ENCODE data around the gene ZNF682. TPM values are rescaled to one million over a fixed set of nuclear protein-coding genes. Genes with fewer than 3 reads are reported as not detected.
"Not testable (repeated sequence)": the region's sequence is repeated elsewhere in the genome, so short reads cannot be mapped to it uniquely, and the experiment has no call there.

ZNF682 gene
- total RNA-seq, 1 experiment from 2014 or later, result 3.9 TPM

GRCh38 chr19:20005741-20006140, 33.6 kb downstream of the ZNF682 start:
- no peak overlapping the region for H2AFZ ChIP-seq
- H3K36me3 ChIP-seq (ENCODE audit: low read depth), result peaks cover 16% of the 10 kb centered on the region; the same call in 1 of the 2 replicates
- no peak overlapping the region for H3K4me2 ChIP-seq
- peaks cover 62% of the 10 kb centered on the region for H3K9me3 ChIP-seq (ENCODE audit: insufficient read depth, low read depth)
- no peak overlapping the region for H3K27ac ChIP-seq
- no peaks in the 10 kb centered on the region for H3K9me2 ChIP-seq (ENCODE audit: insufficient read depth)
- no peaks in the 10 kb centered on the region for H4K20me1 ChIP-seq (ENCODE audit: insufficient read depth)
- no peak for DNase-seq
- no peaks in the 10 kb centered on the region for H3K27me3 ChIP-seq (ENCODE audit: insufficient read depth, low read depth)
- no peak overlapping the region for H3K4me3 ChIP-seq
- intact Hi-C loops (cut with micrococcal nuclease; ENCODE audit: unreplicated experiment), result no loop called here
- ChIA-PET CTCF (no interaction called here), POLR2A (ENCODE audit: unreplicated experiment) (no interaction called here)
- no peaks in the 10 kb centered on the region for H3K4me1 ChIP-seq (replicated peaks; ENCODE audit: insufficient read depth)
- no peaks in the 10 kb centered on the region for H3K79me2 ChIP-seq (ENCODE audit: low read depth)
- no peak for TF ChIP-seq CTCF (conservative IDR thresholded peaks at IDR 0.05)
- H3F3A ChIP-seq (ENCODE audit: insufficient read depth, low read depth), result no peaks in the 10 kb centered on the region; the same call in 1 of the 2 replicates
- no TSS peak for BruUV-seq (replicated peaks)

DNA sequence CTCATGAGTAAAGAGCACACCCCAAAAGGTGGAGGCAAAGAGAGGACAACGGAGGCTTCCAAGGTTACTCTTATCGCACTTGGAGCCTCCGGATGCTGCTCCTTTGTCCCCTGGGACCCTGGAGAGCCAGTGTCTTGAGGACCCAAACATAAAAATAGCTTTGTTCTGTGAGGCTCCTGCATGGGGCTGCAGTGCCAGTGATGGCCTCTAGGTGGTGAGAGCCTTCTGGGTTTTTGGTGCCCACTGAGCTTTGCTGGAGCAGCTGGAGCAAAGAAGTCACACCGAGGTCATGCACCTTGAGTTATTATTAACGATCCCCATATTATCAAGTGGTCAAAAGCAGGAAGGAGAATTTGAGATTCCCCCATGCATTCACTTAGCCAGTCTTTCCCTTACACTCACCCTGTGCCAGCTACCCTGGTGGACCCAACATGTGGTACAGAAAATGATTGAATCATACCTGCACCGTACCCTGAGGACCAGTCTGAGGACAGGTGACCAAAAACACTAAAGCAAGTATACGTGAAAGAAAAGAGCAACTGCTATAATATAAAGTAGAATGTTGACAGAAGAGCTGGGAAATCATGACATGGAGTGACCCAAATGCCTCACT, 41.5 kb downstream of the ZNF682 start:
- no peaks in the 10 kb centered on the region for H3K4me1 ChIP-seq (replicated peaks; ENCODE audit: insufficient read depth)
- DNase-seq, result peak in 1 of 2 experiments; percentile 2
- H3K36me3 ChIP-seq (ENCODE audit: low read depth), result no peaks in the 10 kb centered on the region
- no peak overlapping the region for H3K4me2 ChIP-seq
- no peaks in the 10 kb centered on the region for H3K27me3 ChIP-seq (ENCODE audit: insufficient read depth, low read depth)
- CTCF ChIA-PET, result no interaction called here
- H3F3A ChIP-seq (ENCODE audit: insufficient read depth, low read depth), result no peaks in the 10 kb centered on the region
- H2AFZ ChIP-seq, result no peak overlapping the region
- H3K9me3 ChIP-seq (ENCODE audit: insufficient read depth, low read depth), result no peaks in the 10 kb centered on the region
- H3K4me3 ChIP-seq, result no peak overlapping the region
- H3K9me2 ChIP-seq (ENCODE audit: insufficient read depth), result no peaks in the 10 kb centered on the region
- no TSS peak for BruUV-seq (replicated peaks)
- no peaks in the 10 kb centered on the region for H4K20me1 ChIP-seq (ENCODE audit: insufficient read depth)
- H3K79me2 ChIP-seq (ENCODE audit: low read depth), result no peaks in the 10 kb centered on the region
- intact Hi-C loops (cut with micrococcal nuclease; ENCODE audit: unreplicated experiment), result no loop called here
- TF ChIP-seq CTCF (conservative IDR thresholded peaks at IDR 0.05), result peak; percentile 81
- no peak for TF ChIP-seq EZH2 (IDR thresholded peaks at IDR 0.05; ENCODE audit: low read depth)
- POLR2A ChIA-PET (ENCODE audit: unreplicated experiment), result no interaction called here
- H3K27ac ChIP-seq, result no peak overlapping the region

DNA sequence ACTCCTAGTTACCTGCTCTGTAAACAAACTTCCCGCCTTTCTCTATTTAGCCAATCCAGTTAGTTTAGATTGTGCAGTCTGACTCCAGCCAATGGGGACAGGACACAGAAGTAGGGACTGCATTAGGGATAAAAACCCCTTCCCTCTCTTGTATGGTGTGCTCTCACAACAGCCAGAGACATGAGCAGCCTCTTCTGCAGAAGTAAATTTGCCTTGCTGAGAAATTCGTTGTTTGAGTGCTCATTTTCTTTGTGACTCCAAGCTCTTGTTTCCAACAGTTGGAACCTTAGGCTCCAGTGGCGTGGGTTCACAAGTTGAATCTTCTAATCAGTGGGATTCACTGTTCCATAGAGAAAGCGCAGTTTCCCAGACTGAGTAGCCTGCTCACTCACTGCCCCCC, 72.4 kb downstream of the ZNF682 start:
- Histone ChIP-seq H3K36me3 (ENCODE audit: low read depth) (no peaks in the 10 kb centered on the region), H4K20me1 (ENCODE audit: insufficient read depth) (no peaks in the 10 kb centered on the region), H3K27me3 (ENCODE audit: insufficient read depth, low read depth) (no peaks in the 10 kb centered on the region; the same call in 1 of the 2 replicates), H3F3A (ENCODE audit: insufficient read depth, low read depth) (no peaks in the 10 kb centered on the region), H2AFZ (no peak overlapping the region), H3K4me2 (no peak overlapping the region), H3K9me3 (ENCODE audit: insufficient read depth, low read depth) (peaks cover 24% of the 10 kb centered on the region; the same call in 1 of the 2 replicates), H3K27ac (no peak overlapping the region), H3K79me2 (ENCODE audit: low read depth) (no peaks in the 10 kb centered on the region), H3K9me2 (ENCODE audit: insufficient read depth) (no peaks in the 10 kb centered on the region), H3K4me3 (no peak overlapping the region), H3K4me1 (replicated peaks; ENCODE audit: insufficient read depth) (no peaks in the 10 kb centered on the region)
- DNase-seq, result no peak
- CTCF ChIA-PET, result no interaction called here
- BruUV-seq (replicated peaks), result no TSS peak
- POLR2A ChIA-PET (ENCODE audit: unreplicated experiment), result no interaction called here
- intact Hi-C loops (cut with micrococcal nuclease; ENCODE audit: unreplicated experiment), result no loop called here
- TF ChIP-seq CTCF (conservative IDR thresholded peaks at IDR 0.05) (no peak), EZH2 (IDR thresholded peaks at IDR 0.05; ENCODE audit: low read depth) (no peak)

- H3K27me3 ChIP-seq (ENCODE audit: insufficient read depth, low read depth); H3K4me1 ChIP-seq (replicated peaks; ENCODE audit: insufficient read depth); H4K20me1 ChIP-seq (ENCODE audit: insufficient read depth); H3K79me2 ChIP-seq (ENCODE audit: low read depth); H3K4me3 ChIP-seq; BruUV-seq (replicated peaks); intact Hi-C loops (cut with micrococcal nuclease; ENCODE audit: unreplicated experiment); H2AFZ ChIP-seq; H3K36me3 ChIP-seq (ENCODE audit: low read depth); POLR2A ChIA-PET (ENCODE audit: unreplicated experiment); H3K9me2 ChIP-seq (ENCODE audit: insufficient read depth); H3K4me2 ChIP-seq; H3F3A ChIP-seq (ENCODE audit: insufficient read depth, low read depth); CTCF ChIA-PET; H3K27ac ChIP-seq; DNase-seq: not testable (repeated sequence)
- H3K9me3 ChIP-seq (ENCODE audit: insufficient read depth, low read depth), result peaks cover 23% of the 10 kb centered on the region; the same call in 1 of the 2 replicates
Observed at GRCh38 chr19:19966126-19966525, 73.2 kb downstream of the ZNF682 start.
